SW 1271 (cell line): Measurements from ENCODE around the gene AFMID.
"Not testable (repeated sequence)": the region's sequence is repeated elsewhere in the genome, so short reads cannot be mapped to it uniquely, and the experiment has no call there.

Source experiments
- DNase-seq, 2 experiments: peaks; one replicate each; lab custom pipeline; 2025; lab: John Stamatoyannopoulos, UW

AFMID gene

DNA sequence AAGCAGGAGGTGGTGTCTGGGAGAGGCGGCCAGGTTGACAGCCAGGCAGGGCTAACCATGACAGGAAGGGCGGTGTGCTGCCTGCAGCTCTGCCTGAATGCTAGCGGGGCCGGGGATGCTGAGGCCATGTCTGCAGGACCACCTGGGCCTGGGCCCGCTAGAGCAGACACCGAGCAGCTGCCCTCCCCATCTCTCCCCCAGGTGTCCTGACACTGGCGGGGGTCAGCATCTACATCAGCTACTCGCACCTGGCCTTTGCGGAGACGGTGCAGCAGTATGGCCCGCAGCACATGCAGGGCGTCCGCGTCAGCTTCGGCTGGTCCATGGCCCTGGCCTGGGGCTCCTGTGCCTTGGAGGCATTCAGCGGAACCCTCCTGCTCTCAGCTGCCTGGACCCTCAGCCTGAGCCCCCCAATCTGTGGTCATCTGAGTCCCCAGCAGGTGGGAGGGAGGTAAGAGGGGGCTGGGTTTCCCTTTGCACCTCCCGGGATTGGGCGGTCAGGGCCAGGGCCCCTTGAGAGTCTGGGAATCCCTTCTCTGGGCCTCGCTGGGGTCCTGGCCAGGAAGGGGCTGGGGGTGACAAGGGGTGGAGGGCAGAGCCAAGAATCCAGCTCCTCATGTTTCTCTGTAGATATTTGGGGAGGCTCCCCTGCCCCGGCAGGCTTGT, 51.8 kb downstream of the AFMID start:
- DNase-seq, result no peak

DNA sequence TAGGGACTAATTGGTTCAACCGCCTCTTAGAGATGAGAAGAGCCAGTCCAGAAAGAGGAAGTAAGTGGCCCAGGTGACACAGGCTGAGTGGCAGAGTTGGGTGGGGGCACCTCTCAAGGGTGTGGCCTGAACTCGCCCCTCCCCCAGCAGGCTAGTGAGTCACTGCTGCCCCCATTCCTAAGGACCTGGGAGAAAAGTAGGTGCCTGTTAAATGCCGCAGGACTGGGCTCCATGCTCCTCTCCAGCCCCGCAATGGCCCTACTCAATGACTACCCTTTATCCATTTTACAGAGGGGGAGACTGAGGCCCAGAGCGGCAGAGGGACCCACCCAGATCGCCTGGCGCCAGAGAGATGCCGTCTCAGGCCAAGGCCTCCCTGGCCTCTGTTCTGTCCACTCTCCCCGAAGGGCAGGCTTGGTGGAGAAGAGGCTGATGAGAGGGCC, 52.3 kb downstream of the AFMID start:
- no peak for DNase-seq

DNA sequence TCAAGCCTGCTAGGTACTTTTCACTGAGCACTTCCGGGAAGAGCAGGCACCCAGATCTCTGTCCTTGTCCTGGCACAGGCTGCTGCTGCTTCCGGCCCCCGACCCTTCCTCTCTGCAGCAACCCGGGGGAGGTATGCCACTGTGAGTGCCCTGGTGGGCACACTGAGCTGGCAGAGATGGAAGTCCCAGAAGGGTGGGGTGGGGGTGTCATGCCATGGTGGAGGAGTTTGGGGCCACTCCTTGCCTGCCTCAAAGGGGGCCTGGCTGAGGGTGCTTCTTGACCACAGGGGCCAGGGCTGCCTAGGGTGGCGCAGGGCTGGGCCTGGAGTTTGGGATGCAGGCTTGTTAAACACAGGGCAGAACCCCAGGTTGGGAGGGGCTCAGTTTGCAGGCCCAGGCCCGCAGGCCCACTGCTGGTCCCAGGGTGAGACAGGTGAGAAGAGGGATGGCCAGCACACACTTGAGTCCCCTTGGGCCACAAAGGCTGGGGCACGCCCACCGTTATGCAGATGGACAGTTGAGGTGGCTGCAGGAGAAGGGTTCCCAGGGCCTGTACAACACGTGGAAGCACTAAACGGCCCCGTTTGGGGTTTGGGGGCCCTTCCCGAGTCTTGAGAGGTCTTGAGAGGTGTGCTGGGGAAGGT, 53.0 kb downstream of the AFMID start:
- DNase-seq, result no peak

DNA sequence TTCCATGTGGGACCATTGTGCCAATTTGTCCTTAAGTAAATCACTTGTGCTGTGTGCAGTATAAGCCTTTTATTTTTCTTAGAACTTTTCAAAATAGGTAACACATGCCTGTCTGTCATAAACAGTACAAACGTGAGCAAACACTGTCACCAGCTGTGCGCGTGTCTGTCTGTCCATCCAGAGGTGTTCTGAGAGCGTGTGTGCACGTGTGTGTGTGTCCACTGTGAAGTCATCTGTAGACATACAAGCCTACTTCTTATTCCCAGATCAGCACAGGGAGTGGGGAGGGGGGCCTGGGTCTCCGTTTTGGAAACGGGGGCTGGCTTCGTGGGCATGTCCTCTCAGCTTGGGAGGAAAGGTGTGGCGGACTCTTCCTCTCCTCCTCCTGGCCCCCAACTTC, 53.7 kb downstream of the AFMID start:
- DNase-seq, result no peak

DNA sequence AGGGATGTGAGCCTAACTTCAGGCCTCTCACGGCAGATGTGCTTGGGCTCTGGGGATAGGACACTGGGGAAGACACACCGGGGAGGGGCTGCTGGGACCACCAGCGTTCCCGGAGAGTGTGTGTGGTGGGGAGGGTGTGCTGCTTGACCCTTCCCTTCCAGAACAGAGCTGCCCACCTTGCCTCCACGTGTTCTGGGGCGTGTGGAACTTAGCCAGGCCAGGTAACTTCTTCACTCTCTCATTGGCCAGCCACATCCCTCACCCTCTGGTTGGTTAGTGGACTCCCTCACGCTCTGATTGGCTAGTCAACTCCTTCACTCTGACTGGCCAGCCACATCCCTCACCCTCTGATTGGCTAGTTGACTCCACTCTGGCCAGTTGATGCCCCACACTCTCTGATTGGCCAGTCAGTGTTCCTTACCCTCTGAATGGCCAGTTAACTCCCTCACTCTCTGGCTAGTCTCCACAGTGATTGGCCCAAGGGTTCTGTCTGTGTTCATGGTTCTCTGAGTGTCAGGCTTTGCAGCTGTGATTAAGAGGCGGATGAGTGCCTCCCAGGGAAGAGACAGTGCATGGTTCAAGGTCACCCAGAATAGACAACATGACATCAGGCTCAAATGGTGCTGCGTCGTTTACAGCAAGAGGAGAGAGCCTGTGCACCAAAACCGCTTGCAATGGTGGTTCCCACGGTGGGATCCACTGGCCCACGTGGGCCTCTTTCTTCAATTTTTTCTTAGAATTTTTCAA, 54.3 kb downstream of the AFMID start:
- peak; percentile 38 to 52 for DNase-seq

DNA sequence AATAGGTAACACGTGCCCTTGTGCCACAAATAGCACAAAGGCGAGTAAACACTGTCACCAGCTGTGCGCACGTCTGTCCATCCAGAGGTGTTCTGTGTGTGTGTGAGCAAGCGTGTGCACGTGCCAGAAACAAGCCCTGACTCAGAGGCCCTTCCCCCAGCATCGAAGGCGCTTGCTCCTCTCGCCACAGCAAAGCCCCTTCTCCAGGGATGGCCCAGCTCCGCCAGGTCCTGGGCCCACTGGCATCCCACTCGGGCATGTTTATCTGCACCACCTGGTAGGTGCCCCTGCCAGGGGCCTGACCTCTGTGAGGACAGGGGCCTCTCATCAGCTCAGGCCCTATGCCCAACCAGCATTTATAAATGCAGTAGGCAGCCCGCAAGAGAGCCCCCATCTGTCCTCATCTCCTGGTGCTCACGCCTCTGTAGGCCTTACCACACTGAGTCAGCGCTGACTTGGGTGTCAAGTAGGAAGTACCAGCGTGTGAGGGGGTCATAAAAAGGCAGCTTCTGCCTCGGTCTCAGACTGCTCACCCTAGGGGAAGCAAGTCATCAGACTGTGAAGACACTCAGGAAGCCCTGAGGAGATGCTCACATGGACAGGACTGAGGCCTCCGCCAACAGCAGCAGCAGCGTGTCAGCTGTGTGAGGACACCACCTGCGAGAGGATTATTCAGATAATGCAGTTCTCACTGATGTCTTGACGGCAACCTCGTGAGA, 55.0 kb downstream of the AFMID start:
- no peak for DNase-seq

DNA sequence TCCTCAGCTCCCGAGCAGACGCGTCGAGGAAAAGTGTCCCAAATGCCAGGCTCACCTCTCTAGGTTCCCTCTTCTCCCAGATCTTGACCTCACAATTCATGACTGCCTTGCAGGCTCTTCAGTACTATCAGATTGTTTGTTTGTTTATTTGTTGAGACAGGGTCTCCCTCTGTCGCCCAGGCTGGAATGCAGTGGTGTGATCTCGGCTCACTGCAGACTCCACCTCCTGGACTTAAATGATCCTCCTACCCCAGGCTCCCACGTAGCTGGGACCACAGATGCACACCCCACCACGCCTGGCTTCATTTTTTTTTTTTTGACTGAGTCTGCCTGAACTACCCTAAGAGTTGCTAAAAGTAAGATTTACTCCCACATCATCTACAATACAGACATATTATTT, 60.1 kb downstream of the AFMID start:
- DNase-seq, result no peak

DNA sequence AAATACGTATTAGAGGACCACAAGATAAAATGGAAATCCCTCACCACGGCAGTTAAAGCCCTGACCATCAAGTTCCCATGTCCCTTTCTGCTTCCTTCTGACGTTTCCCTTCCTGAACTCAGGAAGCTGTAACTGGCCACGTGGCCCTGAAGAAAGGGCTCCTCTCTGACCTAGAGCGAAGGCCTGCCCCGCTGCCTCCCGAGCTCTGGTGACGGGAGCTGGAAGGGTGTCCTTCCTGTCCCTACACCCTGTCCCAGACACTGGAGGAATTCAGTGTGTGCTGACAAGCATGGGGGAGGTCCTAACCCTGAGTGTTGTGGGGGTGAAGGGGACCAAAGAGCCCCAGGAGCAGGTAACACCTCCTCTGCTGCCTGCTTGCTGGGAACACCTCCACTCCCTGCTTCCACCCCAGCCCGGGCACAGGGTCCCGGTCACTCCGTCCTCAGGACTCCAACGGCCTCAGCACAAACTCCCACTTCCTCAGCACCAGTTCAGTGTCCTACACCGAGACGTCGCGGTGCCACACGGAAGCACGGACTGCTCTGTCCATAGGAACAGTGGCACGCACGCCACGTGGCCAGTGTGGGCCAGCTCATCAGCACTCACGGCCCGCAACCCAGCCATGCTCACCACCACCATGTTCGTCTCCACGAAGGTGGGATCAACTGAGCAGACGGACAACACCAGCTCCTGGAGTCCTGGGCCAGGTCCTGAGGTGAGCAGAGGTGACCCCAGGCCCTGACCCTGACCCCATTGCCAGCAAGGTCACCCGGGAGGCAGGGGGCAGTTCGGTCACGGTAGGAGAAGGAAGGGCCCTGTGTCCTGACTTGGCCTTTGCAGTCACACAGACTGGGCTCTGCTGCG, 61.1 kb downstream of the AFMID start:
- no peak for DNase-seq

DNA sequence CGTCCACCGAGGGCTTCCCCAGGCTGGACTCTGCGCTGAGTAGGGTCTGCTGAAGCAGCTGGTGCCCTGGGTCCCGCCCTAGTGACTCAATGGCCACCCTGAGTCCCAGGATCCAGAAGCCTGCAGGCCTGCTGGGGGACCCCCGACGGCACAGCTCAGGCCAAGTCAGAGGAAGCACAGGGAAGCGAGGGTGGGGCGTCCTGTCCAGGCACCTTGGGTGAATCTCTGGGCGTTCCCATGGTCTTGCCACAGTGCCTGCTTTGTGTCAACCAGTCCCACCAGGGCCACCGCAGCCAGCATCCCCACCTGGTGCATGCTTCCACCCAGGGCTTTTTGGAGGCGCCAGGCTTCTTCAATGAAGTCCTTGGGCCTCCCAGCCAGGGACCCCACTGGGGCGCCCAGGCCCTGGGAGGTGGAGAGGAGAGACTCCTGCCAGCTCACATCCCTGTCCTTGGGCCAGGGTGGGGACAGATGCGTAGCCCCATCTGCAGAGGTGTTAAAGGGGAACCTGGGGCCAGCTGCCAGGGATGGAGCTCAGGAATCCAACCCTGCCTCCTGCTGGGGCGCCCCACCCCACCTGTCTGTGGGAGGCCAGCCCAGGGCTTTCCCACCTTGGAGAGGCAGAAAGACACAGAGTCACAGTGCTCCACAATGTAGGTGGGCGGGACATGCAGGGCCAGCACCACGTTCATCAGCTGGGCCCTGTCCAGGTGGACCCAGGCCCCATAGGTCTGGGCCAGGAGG, 62.1 kb downstream of the AFMID start:
- no peak for DNase-seq

DNA sequence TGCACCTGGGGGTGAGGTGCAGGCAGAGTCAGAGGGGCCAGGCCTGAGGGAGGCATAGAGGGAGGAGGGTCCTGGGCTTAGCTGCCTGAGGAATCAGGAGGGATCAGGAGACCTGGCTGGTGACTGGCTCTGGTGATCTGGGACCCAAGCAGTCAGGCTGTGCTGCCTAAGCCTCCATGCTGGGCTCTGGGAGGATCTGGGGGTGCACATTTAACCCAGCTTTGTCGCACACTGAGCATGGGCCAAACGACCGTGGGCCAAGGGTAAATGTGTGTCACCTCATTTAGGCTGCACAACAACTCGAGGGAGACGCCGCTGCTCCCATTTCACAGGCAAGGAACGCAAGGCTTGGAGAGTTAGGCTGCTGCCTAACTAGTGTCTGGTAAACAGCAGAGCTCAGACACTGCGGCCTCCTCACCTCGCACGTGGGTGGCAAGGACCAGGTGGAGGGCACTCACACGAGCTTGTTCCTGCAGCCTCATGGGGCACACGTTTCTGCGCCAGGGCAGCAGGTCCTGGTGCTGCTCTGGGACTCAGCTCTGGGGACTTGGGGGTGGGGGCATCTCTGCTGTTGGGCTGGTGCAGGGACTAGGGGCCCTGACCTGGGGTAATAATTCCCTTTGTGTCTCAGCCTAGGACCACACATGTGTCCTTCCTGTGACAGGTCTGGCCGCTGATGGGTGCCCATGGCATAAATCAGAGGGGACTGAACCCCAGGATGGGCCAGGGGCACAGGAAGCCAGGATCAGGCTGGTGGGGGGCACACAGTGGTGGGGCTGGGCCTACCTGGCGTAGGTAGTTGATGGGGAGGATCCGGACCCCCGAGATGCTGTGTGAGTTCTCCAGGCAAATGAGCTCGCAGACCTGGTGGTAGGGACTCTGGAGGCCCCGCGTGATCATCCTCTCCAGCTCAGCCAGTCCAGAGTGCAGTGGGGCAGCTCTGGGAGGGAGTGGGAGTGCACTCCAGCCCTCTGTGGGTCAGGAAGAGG, 63.0 kb downstream of the AFMID start:
- DNase-seq, result no peak

DNA sequence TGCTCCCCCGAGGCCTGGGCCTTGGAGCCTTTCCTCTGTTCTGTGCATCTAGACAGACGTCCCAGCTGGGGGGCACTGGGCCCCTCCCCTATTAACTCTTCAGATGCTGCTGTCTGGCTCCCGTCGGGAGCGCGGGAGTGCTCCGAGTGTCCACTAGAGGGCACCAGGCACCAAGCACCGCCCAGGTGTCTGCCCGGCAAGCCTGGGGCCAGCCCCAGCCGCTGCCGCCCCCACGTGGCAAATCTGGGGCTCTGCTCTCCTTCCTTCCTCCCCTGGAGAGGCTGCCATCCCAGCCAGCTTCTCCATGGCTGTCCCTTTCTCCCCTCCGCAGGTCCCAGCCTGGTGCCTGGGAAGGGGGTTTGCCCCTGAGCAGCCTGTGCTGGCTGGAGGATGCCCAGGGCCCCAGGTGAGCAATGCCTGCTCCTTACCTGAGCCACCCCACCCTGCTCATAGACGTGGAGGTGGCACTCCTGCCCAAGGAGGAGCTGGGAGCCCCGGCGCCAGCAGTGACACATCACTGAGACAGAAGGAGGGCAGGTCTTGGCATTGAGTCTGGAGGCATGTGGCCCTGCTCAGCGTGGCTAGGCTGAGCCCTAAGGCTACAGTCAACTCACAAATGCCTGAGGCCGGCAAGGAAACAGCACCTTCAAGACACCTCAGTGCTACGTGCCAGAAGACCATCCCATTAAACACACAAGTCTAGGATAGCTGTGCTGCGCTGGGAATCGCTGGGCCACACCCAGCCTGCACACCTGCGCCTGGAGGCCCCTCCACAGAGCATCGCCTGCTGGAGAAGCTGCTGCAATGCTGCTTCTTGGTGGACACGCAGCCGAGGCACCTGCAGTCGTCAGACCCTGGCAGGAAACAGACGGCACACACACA, 64.0 kb downstream of the AFMID start:
- DNase-seq, result peak; percentile 66 to 83

DNA sequence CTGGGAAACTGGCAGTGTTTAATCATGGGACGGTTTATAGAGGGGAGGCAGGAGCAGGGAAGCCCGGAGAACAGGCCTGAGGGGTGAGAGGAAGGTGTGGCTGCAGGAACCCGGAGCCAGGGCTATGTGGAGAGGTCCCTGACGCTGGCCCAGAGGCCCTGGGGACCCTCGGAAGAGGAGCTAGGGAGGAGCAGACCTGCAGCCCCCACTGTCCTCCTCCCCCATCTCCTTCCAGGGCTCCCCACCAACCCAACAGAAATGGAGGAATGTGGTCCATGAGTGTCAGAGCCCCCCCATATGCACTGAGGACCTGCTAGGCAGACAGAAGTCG, 64.6 kb downstream of the AFMID start:
- no peak for DNase-seq

DNA sequence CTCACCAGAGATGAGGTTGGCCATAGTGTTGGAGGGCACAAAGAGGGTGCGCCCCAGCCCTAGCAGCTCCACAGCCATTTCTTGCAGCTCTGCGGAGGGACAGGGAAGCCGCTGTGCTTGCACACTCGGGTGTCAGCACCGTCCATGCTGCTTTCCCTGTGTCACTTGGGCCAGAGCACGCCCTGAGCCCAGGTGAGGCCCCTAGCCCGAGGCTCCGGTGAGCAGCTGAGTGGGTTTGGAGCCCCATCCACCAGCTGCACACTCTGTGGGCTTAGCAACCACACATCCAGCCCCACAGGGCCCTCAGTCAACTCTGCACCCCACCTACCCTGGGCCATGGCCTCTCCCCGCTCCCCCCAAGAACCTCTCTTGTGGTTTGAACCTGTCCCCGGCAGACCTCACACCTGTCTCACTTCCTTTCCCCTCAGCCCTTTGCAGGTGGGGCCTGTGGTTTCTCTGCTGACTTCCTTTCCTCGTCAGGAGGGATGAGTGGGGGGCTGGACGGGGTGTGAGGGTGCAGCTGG, 65.0 kb downstream of the AFMID start:
- no peak for DNase-seq

DNA sequence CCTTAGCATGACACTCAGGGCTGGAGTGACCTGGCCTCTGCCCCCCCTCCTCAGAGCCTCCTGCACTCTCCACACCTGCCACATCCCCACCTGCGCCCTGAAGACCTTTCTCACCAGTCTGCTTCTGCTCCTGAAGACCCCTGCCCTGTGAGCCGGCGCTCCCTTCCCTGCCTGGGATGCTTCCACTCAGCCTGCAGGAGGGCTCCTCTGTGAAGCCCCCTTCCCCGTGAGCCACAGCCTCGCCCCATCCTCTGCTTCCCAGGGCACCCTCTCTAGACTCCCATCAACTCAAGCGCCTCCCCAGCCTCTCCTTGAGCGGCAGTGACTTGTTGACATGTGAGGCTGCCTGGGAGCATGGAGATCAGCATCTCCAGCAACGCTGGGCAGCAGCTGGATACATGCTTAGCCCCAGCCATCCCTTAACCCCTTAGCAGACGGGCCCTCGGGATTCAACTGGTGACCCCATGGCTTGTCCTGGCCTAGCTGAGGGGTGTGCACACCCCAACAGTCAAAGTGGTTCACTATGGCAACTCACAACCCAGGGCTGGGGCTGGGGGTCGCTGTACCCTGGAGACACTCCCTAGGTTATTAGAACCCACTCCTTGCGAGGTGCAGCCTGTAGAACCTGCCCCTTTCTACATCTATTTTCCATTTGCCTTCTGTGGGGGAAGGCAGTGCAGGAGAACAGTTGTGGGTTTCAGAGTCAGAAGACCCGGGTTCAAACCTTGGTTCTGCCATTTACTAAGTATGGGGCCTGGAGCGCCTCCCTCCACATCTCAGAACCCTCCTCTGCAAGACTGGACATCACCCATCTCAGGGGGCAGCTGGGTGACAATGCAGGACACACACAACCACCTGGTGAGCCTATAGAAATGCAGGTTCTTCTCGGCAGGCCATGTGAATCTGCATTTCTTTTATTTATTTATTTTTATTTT, 65.8 kb downstream of the AFMID start:
- DNase-seq, result no peak

DNA sequence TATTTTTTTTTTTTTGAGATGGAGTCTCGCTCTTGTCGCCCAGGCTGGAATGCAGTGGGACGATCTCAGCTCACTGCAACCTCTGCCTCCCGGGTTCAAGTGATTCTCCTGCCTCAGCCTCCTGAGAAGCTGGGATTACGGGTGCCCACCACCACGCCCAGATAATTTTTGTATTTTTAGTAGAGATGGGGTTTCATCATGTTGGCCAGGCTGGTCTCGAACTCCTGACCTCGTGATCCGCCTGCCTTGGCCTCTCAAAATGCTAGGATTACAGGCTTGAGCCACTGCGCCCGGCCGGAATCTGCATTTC, 66.4 kb downstream of the AFMID start:
- not testable (repeated sequence) for DNase-seq

DNA sequence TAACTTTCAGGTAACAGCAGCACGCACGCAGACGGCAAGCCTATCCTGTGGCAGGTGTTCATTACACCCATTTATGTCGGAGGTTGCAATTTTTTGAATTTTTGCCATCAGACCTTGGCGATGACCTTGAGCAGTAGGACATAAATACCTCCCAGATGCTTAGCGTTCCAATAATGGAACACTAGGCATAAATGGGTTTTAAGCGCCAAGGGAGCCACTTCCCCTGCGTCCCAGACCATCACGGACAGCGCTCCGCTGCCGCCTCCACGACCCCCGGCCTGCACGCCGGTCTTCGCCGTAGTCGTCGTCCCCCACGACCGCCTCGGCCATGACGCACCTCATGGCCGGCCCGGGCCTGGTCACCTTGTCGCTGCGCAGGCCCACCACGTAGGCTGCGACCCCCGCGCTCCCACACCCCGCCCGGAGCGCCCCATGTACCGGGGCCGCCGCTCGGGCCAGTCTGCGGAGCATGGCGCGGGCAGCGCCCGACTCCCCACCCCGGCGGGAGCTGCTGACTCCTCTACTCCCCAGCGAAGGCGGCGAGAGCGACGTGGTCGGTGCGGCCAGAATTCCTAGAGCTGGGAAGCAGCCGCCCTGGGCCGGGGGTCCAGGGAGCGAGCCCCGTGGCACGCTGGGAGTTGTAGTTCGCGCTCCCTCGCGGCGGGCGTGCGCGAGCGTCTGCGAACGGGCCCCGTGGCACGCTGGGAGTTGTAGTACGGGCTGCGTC, 66.9 kb downstream of the AFMID start:
- DNase-seq, result peak; percentile 41 to 66
